ENCODE results near the gene RELCH.

Gene RELCH

GRCh38 chr18:62340996-62341395 lies 153.9 kb downstream of the RELCH start:
- Histone ChIP-seq H3K27me3 (ENCODE audit: insufficient read depth, low read length) (no peaks in the 10 kb centered on the region), H3K27ac (ENCODE audit: low read depth, low read length) (no peak overlapping the region), H2AFZ (ENCODE audit: low read length, unreplicated experiment) (no peak overlapping the region), H3K4me1 (ENCODE audit: control insufficient read depth, insufficient read depth, low read length, unreplicated experiment) (peaks cover 14% of the 10 kb centered on the region), H3K36me3 (ENCODE audit: insufficient read depth, low read length) (no peaks in the 10 kb centered on the region), H3K79me2 (ENCODE audit: control insufficient read depth, insufficient read depth, low read length, unreplicated experiment) (no peaks in the 10 kb centered on the region), H3K4me3 (ENCODE audit: low read depth, low read length) (no peak overlapping the region)

GRCh38 chr18:62341473-62341872 lies 154.4 kb downstream of the RELCH start:
- peaks cover 14% of the 10 kb centered on the region for H3K4me1 ChIP-seq (ENCODE audit: control insufficient read depth, insufficient read depth, low read length, unreplicated experiment)
- no peaks in the 10 kb centered on the region for H3K27me3 ChIP-seq (ENCODE audit: insufficient read depth, low read length)
- no peak overlapping the region for H3K27ac ChIP-seq (ENCODE audit: low read depth, low read length)
- no peaks in the 10 kb centered on the region for H3K79me2 ChIP-seq (ENCODE audit: control insufficient read depth, insufficient read depth, low read length, unreplicated experiment)
- H3K4me3 ChIP-seq (ENCODE audit: low read depth, low read length) = no peak overlapping the region
- no peaks in the 10 kb centered on the region for H3K36me3 ChIP-seq (ENCODE audit: insufficient read depth, low read length)
- no peak overlapping the region for H2AFZ ChIP-seq (ENCODE audit: low read length, unreplicated experiment)

- Histone ChIP-seq H2AFZ (ENCODE audit: low read length, unreplicated experiment) (no peak overlapping the region), H3K4me1 (ENCODE audit: control insufficient read depth, insufficient read depth, low read length, unreplicated experiment) (peaks cover 14% of the 10 kb centered on the region), H3K79me2 (ENCODE audit: control insufficient read depth, insufficient read depth, low read length, unreplicated experiment) (no peaks in the 10 kb centered on the region), H3K4me3 (ENCODE audit: low read depth, low read length) (no peak overlapping the region), H3K36me3 (ENCODE audit: insufficient read depth, low read length) (no peaks in the 10 kb centered on the region), H3K27ac (ENCODE audit: low read depth, low read length) (no peak overlapping the region), H3K27me3 (ENCODE audit: insufficient read depth, low read length) (no peaks in the 10 kb centered on the region)
Observed at GRCh38 chr18:62342884-62343283, 155.8 kb downstream of the RELCH start.

- H3K27me3 ChIP-seq (ENCODE audit: insufficient read depth, low read length) = no peaks in the 10 kb centered on the region
- no peaks in the 10 kb centered on the region for H3K79me2 ChIP-seq (ENCODE audit: control insufficient read depth, insufficient read depth, low read length, unreplicated experiment)
- H3K36me3 ChIP-seq (ENCODE audit: insufficient read depth, low read length) = no peaks in the 10 kb centered on the region
- peaks cover 14% of the 10 kb centered on the region for H3K4me1 ChIP-seq (ENCODE audit: control insufficient read depth, insufficient read depth, low read length, unreplicated experiment)
- H2AFZ ChIP-seq (ENCODE audit: low read length, unreplicated experiment) = no peak overlapping the region
- no peak overlapping the region for H3K27ac ChIP-seq (ENCODE audit: low read depth, low read length)
- H3K4me3 ChIP-seq (ENCODE audit: low read depth, low read length) = no peak overlapping the region
Observed at GRCh38 chr18:62343316-62343715, 156.3 kb downstream of the RELCH start.

- Histone ChIP-seq H3K36me3 (ENCODE audit: insufficient read depth, low read length) (no peaks in the 10 kb centered on the region), H3K4me1 (ENCODE audit: control insufficient read depth, insufficient read depth, low read length, unreplicated experiment) (no peaks in the 10 kb centered on the region), H3K4me3 (ENCODE audit: low read depth, low read length) (no peak overlapping the region), H2AFZ (ENCODE audit: low read length, unreplicated experiment) (no peak overlapping the region), H3K27ac (ENCODE audit: low read depth, low read length) (no peak overlapping the region), H3K27me3 (ENCODE audit: insufficient read depth, low read length) (no peaks in the 10 kb centered on the region), H3K79me2 (ENCODE audit: control insufficient read depth, insufficient read depth, low read length, unreplicated experiment) (no peaks in the 10 kb centered on the region)
Observed at GRCh38 chr18:62345909-62346308, 158.9 kb downstream of the RELCH start.

GRCh38 chr18:62346333-62347088 lies 159.5 kb downstream of the RELCH start:
- Histone ChIP-seq H3K27ac (ENCODE audit: low read depth, low read length) (no peak overlapping the region), H3K4me3 (ENCODE audit: low read depth, low read length) (no peak overlapping the region), H3K27me3 (ENCODE audit: insufficient read depth, low read length) (no peaks in the 10 kb centered on the region), H3K4me1 (ENCODE audit: control insufficient read depth, insufficient read depth, low read length, unreplicated experiment) (no peaks in the 10 kb centered on the region), H3K36me3 (ENCODE audit: insufficient read depth, low read length) (no peaks in the 10 kb centered on the region), H3K79me2 (ENCODE audit: control insufficient read depth, insufficient read depth, low read length, unreplicated experiment) (no peaks in the 10 kb centered on the region), H2AFZ (ENCODE audit: low read length, unreplicated experiment) (no peak overlapping the region)

GRCh38 chr18:62347089-62347506 lies 160.0 kb downstream of the RELCH start:
- no peak overlapping the region for H3K27ac ChIP-seq (ENCODE audit: low read depth, low read length)

GRCh38 chr18:62348474-62348873 lies 161.4 kb downstream of the RELCH start:
- H3K27me3 ChIP-seq (ENCODE audit: insufficient read depth, low read length) = no peaks in the 10 kb centered on the region
- no peaks in the 10 kb centered on the region for H3K36me3 ChIP-seq (ENCODE audit: insufficient read depth, low read length)
- no peak overlapping the region for H3K27ac ChIP-seq (ENCODE audit: low read depth, low read length)
- H3K79me2 ChIP-seq (ENCODE audit: control insufficient read depth, insufficient read depth, low read length, unreplicated experiment) = no peaks in the 10 kb centered on the region
- H3K4me3 ChIP-seq (ENCODE audit: low read depth, low read length) = no peak overlapping the region
- no peaks in the 10 kb centered on the region for H3K4me1 ChIP-seq (ENCODE audit: control insufficient read depth, insufficient read depth, low read length, unreplicated experiment)
- no peak overlapping the region for H2AFZ ChIP-seq (ENCODE audit: low read length, unreplicated experiment)

More at GRCh38 chr18:62347089-62347506, 160.0 kb downstream of the RELCH start:
- no peaks in the 10 kb centered on the region for H3K36me3 ChIP-seq (ENCODE audit: insufficient read depth, low read length)
- no peak overlapping the region for H2AFZ ChIP-seq (ENCODE audit: low read length, unreplicated experiment)
- H3K27me3 ChIP-seq (ENCODE audit: insufficient read depth, low read length) = no peaks in the 10 kb centered on the region
- H3K4me1 ChIP-seq (ENCODE audit: control insufficient read depth, insufficient read depth, low read length, unreplicated experiment) = no peaks in the 10 kb centered on the region
- no peak overlapping the region for H3K4me3 ChIP-seq (ENCODE audit: low read depth, low read length)
- no peaks in the 10 kb centered on the region for H3K79me2 ChIP-seq (ENCODE audit: control insufficient read depth, insufficient read depth, low read length, unreplicated experiment)

- H3K4me3 ChIP-seq (ENCODE audit: low read depth, low read length) = no peak overlapping the region
- H3K4me1 ChIP-seq (ENCODE audit: control insufficient read depth, insufficient read depth, low read length, unreplicated experiment) = no peaks in the 10 kb centered on the region
- no peaks in the 10 kb centered on the region for H3K27me3 ChIP-seq (ENCODE audit: insufficient read depth, low read length)
- H2AFZ ChIP-seq (ENCODE audit: low read length, unreplicated experiment) = no peak overlapping the region
- no peaks in the 10 kb centered on the region for H3K79me2 ChIP-seq (ENCODE audit: control insufficient read depth, insufficient read depth, low read length, unreplicated experiment)
- no peak overlapping the region for H3K27ac ChIP-seq (ENCODE audit: low read depth, low read length)
- no peaks in the 10 kb centered on the region for H3K36me3 ChIP-seq (ENCODE audit: insufficient read depth, low read length)
Observed at GRCh38 chr18:62353170-62353569, 166.1 kb downstream of the RELCH start.

- H3K4me3 ChIP-seq (ENCODE audit: low read depth, low read length) = no peak overlapping the region
- no peaks in the 10 kb centered on the region for H3K4me1 ChIP-seq (ENCODE audit: control insufficient read depth, insufficient read depth, low read length, unreplicated experiment)
- H3K79me2 ChIP-seq (ENCODE audit: control insufficient read depth, insufficient read depth, low read length, unreplicated experiment) = no peaks in the 10 kb centered on the region
- H3K27ac ChIP-seq (ENCODE audit: low read depth, low read length) = no peak overlapping the region
- no peaks in the 10 kb centered on the region for H3K27me3 ChIP-seq (ENCODE audit: insufficient read depth, low read length)
- no peaks in the 10 kb centered on the region for H3K36me3 ChIP-seq (ENCODE audit: insufficient read depth, low read length)
- no peak overlapping the region for H2AFZ ChIP-seq (ENCODE audit: low read length, unreplicated experiment)
Observed at GRCh38 chr18:62354151-62354550, 167.1 kb downstream of the RELCH start.

- no peaks in the 10 kb centered on the region for H3K79me2 ChIP-seq (ENCODE audit: control insufficient read depth, insufficient read depth, low read length, unreplicated experiment)
- no peaks in the 10 kb centered on the region for H3K4me1 ChIP-seq (ENCODE audit: control insufficient read depth, insufficient read depth, low read length, unreplicated experiment)
- H3K27me3 ChIP-seq (ENCODE audit: insufficient read depth, low read length) = no peaks in the 10 kb centered on the region
- no peak overlapping the region for H3K4me3 ChIP-seq (ENCODE audit: low read depth, low read length)
- no peak overlapping the region for H2AFZ ChIP-seq (ENCODE audit: low read length, unreplicated experiment)
- H3K36me3 ChIP-seq (ENCODE audit: insufficient read depth, low read length) = no peaks in the 10 kb centered on the region
- H3K27ac ChIP-seq (ENCODE audit: low read depth, low read length) = no peak overlapping the region
Observed at GRCh38 chr18:62357079-62357719, 170.1 kb downstream of the RELCH start.
